GM23338 (cell line): ENCODE results near the gene BANK1.

ENCODE experiments used
- CREB1 ChIP-seq: fragments of 250-450 bp; sonication (Bioruptor Pico); IDR thresholded peaks from 2 replicates; pipeline ENCODE4 v1.5.0; 2020; ENCODE audit warnings: low read depth, mild to moderate bottlenecking, moderate library complexity
- EZH2 ChIP-seq: fragments of 200-600 bp; sonication (generic); IDR thresholded peaks from one replicate; pipeline ENCODE4 v1.8.0; 2017; ENCODE audit warnings: antibody characterized with exemption, mild to moderate bottlenecking, low read depth; ENCODE audit not compliant: unreplicated experiment
- EZH2phosphoT487 ChIP-seq: fragments of 200-600 bp; sonication (generic); IDR thresholded peaks from one replicate; pipeline ENCODE4 v1.8.1; 2018; ENCODE audit warnings: antibody characterized with exemption; ENCODE audit not compliant: unreplicated experiment
- POLR2AphosphoS5 ChIP-seq: IDR thresholded peaks from 2 replicates; pipeline ENCODE4 v1.6.1; 2016; ENCODE audit warnings: antibody characterized with exemption, low read depth
- ZNF331 ChIP-seq: fragments of 250-450 bp; sonication (Bioruptor Pico); IDR thresholded peaks from 2 replicates; pipeline ENCODE4 v1.5.0; 2020; ENCODE audit warnings: low read depth, mild to moderate bottlenecking, moderate library complexity
- TF ChIP-seq, protein P1 (sequence below), 2 experiments: fragments of 200-600 bp in 1 of 2; sonication (generic) in 1 of 2; conservative IDR thresholded peaks; 2 replicates each; pipeline versions ENCODE4 v1.5.1 to v1.6.1; 2016 to 2017; ENCODE audit warnings: antibody characterized with exemption in 2 of 2, low read depth in 2 of 2, mild to moderate bottlenecking in 2 of 2, moderate library complexity in 1 of 2
- TF ChIP-seq, protein P2 (sequence below): IDR thresholded peaks from one replicate; pipeline ENCODE4 v1.6.1; 2018; ENCODE audit warnings: antibody characterized with exemption; ENCODE audit not compliant: unreplicated experiment
- TF ChIP-seq, protein P3 (sequence below): IDR thresholded peaks from 2 replicates; pipeline ENCODE4 v1.6.1; 2016; ENCODE audit warnings: antibody characterized with exemption
- TF ChIP-seq, protein P4 (sequence below): fragments of 250-450 bp; sonication (Bioruptor Pico); IDR thresholded peaks from 2 replicates; pipeline ENCODE4 v1.5.0; 2020; ENCODE audit warnings: mild to moderate bottlenecking, moderate library complexity

DNA sequence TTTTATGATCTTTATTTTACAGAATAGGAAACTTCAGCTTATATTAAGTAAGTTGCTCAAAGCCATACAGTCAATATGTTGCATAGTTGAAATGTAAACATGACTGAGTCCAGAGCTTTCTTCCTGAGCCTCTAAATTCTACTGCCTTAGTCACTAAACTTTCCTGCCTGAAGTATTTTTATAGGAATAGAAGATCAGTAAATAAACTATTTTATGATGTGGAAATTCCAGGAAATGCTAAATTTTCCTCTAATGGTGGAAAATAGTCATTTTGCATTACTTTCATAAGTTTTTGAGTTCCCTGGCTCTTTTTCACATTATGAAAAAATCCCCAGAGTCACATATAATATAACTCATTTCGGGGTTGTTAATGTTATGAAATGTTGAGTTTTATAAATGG lies 182.8 kb downstream of the BANK1 start:
- TF ChIP-seq, protein P1, sequence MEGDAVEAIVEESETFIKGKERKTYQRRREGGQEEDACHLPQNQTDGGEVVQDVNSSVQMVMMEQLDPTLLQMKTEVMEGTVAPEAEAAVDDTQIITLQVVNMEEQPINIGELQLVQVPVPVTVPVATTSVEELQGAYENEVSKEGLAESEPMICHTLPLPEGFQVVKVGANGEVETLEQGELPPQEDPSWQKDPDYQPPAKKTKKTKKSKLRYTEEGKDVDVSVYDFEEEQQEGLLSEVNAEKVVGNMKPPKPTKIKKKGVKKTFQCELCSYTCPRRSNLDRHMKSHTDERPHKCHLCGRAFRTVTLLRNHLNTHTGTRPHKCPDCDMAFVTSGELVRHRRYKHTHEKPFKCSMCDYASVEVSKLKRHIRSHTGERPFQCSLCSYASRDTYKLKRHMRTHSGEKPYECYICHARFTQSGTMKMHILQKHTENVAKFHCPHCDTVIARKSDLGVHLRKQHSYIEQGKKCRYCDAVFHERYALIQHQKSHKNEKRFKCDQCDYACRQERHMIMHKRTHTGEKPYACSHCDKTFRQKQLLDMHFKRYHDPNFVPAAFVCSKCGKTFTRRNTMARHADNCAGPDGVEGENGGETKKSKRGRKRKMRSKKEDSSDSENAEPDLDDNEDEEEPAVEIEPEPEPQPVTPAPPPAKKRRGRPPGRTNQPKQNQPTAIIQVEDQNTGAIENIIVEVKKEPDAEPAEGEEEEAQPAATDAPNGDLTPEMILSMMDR (conservative IDR thresholded peaks at IDR 0.05; ENCODE audit: low read depth in 2 of 2) = no peak
- no peak for TF ChIP-seq EZH2phosphoT487
- TF ChIP-seq EZH2 = no peak
- no peak for TF ChIP-seq POLR2AphosphoS5
- TF ChIP-seq, protein P2, sequence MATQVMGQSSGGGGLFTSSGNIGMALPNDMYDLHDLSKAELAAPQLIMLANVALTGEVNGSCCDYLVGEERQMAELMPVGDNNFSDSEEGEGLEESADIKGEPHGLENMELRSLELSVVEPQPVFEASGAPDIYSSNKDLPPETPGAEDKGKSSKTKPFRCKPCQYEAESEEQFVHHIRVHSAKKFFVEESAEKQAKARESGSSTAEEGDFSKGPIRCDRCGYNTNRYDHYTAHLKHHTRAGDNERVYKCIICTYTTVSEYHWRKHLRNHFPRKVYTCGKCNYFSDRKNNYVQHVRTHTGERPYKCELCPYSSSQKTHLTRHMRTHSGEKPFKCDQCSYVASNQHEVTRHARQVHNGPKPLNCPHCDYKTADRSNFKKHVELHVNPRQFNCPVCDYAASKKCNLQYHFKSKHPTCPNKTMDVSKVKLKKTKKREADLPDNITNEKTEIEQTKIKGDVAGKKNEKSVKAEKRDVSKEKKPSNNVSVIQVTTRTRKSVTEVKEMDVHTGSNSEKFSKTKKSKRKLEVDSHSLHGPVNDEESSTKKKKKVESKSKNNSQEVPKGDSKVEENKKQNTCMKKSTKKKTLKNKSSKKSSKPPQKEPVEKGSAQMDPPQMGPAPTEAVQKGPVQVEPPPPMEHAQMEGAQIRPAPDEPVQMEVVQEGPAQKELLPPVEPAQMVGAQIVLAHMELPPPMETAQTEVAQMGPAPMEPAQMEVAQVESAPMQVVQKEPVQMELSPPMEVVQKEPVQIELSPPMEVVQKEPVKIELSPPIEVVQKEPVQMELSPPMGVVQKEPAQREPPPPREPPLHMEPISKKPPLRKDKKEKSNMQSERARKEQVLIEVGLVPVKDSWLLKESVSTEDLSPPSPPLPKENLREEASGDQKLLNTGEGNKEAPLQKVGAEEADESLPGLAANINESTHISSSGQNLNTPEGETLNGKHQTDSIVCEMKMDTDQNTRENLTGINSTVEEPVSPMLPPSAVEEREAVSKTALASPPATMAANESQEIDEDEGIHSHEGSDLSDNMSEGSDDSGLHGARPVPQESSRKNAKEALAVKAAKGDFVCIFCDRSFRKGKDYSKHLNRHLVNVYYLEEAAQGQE = no peak
- TF ChIP-seq, protein P3, sequence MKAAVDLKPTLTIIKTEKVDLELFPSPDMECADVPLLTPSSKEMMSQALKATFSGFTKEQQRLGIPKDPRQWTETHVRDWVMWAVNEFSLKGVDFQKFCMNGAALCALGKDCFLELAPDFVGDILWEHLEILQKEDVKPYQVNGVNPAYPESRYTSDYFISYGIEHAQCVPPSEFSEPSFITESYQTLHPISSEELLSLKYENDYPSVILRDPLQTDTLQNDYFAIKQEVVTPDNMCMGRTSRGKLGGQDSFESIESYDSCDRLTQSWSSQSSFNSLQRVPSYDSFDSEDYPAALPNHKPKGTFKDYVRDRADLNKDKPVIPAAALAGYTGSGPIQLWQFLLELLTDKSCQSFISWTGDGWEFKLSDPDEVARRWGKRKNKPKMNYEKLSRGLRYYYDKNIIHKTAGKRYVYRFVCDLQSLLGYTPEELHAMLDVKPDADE = no peak
- no peak for TF ChIP-seq CREB1 (CRISPR knock-in tag)
- TF ChIP-seq, protein P4, sequence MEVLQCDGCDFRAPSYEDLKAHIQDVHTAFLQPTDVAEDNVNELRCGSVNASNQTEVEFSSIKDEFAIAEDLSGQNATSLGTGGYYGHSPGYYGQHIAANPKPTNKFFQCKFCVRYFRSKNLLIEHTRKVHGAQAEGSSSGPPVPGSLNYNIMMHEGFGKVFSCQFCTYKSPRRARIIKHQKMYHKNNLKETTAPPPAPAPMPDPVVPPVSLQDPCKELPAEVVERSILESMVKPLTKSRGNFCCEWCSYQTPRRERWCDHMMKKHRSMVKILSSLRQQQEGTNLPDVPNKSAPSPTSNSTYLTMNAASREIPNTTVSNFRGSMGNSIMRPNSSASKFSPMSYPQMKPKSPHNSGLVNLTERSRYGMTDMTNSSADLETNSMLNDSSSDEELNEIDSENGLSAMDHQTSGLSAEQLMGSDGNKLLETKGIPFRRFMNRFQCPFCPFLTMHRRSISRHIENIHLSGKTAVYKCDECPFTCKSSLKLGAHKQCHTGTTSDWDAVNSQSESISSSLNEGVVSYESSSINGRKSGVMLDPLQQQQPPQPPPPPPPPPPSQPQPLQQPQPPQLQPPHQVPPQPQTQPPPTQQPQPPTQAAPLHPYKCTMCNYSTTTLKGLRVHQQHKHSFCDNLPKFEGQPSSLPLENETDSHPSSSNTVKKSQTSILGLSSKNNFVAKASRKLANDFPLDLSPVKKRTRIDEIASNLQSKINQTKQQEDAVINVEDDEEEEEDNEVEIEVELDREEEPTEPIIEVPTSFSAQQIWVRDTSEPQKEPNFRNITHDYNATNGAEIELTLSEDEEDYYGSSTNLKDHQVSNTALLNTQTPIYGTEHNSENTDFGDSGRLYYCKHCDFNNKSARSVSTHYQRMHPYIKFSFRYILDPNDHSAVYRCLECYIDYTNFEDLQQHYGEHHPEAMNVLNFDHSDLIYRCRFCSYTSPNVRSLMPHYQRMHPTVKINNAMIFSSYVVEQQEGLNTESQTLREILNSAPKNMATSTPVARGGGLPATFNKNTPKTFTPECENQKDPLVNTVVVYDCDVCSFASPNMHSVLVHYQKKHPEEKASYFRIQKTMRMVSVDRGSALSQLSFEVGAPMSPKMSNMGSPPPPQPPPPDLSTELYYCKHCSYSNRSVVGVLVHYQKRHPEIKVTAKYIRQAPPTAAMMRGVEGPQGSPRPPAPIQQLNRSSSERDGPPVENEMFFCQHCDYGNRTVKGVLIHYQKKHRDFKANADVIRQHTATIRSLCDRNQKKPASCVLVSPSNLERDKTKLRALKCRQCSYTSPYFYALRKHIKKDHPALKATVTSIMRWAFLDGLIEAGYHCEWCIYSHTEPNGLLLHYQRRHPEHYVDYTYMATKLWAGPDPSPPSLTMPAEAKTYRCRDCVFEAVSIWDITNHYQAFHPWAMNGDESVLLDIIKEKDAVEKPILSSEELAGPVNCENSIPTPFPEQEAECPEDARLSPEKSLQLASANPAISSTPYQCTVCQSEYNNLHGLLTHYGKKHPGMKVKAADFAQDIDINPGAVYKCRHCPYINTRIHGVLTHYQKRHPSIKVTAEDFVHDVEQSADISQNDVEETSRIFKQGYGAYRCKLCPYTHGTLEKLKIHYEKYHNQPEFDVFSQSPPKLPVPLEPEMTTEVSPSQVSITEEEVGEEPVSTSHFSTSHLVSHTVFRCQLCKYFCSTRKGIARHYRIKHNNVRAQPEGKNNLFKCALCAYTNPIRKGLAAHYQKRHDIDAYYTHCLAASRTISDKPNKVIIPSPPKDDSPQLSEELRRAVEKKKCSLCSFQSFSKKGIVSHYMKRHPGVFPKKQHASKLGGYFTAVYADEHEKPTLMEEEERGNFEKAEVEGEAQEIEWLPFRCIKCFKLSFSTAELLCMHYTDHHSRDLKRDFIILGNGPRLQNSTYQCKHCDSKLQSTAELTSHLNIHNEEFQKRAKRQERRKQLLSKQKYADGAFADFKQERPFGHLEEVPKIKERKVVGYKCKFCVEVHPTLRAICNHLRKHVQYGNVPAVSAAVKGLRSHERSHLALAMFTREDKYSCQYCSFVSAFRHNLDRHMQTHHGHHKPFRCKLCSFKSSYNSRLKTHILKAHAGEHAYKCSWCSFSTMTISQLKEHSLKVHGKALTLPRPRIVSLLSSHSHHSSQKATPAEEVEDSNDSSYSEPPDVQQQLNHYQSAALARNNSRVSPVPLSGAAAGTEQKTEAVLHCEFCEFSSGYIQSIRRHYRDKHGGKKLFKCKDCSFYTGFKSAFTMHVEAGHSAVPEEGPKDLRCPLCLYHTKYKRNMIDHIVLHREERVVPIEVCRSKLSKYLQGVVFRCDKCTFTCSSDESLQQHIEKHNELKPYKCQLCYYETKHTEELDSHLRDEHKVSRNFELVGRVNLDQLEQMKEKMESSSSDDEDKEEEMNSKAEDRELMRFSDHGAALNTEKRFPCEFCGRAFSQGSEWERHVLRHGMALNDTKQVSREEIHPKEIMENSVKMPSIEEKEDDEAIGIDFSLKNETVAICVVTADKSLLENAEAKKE (CRISPR knock-in tag) = no peak
- TF ChIP-seq ZNF331 (CRISPR knock-in tag) = no peak
